ENCODE data around the gene BCL2L1.

GRCh38 chr20:31679357-31680285 is 43.0 kb downstream of the BCL2L1 start:
- TF ChIP-seq GATA2 (IDR thresholded peaks at IDR 0.05; ENCODE audit: low read depth, low read length), result no peak
- TF ChIP-seq GATA3 (IDR thresholded peaks at IDR 0.05; ENCODE audit: low read depth, low read length), result no peak
